ENCODE results near the gene NCEH1.

The NCEH1 gene

GRCh38 chr3:172687501-172687900, 23.4 kb downstream of the NCEH1 start:
- no peak for TF ChIP-seq EZH2phosphoT487 (IDR thresholded peaks at IDR 0.05; ENCODE audit: borderline replicate concordance)
- no peak for TF ChIP-seq CTCF (conservative IDR thresholded peaks at IDR 0.05; ENCODE audit: low read length)
- H2AFZ ChIP-seq (ENCODE audit: low read length), result no peak overlapping the region
- H3F3A ChIP-seq (ENCODE audit: low read depth), result no peaks in the 10 kb centered on the region
- H3K9ac ChIP-seq (ENCODE audit: low read depth, low read length, poor library complexity, severe bottlenecking), result no peak overlapping the region
- peaks cover 4% of the 10 kb centered on the region for H3K4me1 ChIP-seq (ENCODE audit: insufficient read depth, low read length, poor library complexity, severe bottlenecking)
- H3K4me3 ChIP-seq (ENCODE audit: low read length, poor library complexity, severe bottlenecking), result no peak overlapping the region
- H3K27me3 ChIP-seq (ENCODE audit: insufficient read depth, low read length, poor library complexity, severe bottlenecking), result no peaks in the 10 kb centered on the region
- no peaks in the 10 kb centered on the region for H3K9me2 ChIP-seq (replicated peaks; ENCODE audit: low read depth, low read length)
- H3K9me3 ChIP-seq (ENCODE audit: insufficient read depth, low read depth, low read length), result no peaks in the 10 kb centered on the region
- H3K79me2 ChIP-seq (ENCODE audit: insufficient read depth, low read length), result no peaks in the 10 kb centered on the region; the same call in 1 of the 2 replicates
- H4K20me1 ChIP-seq (ENCODE audit: insufficient read depth, low read length, poor library complexity, severe bottlenecking), result no peaks in the 10 kb centered on the region
- no peaks in the 10 kb centered on the region for H3K36me3 ChIP-seq (ENCODE audit: insufficient read depth, low read length)
- H3K4me2 ChIP-seq (ENCODE audit: low read depth, low read length, poor library complexity, severe bottlenecking), result no peak overlapping the region

GRCh38 chr3:172685331-172686214, 25.3 kb downstream of the NCEH1 start:
- TF ChIP-seq CTCF (conservative IDR thresholded peaks at IDR 0.05; ENCODE audit: low read length) (no peak), EZH2phosphoT487 (IDR thresholded peaks at IDR 0.05; ENCODE audit: borderline replicate concordance) (no peak)
- H4K20me1 ChIP-seq (ENCODE audit: insufficient read depth, low read length, poor library complexity, severe bottlenecking), result no peaks in the 10 kb centered on the region
- H3K4me3 ChIP-seq (ENCODE audit: low read length, poor library complexity, severe bottlenecking), result no peak overlapping the region
- no peaks in the 10 kb centered on the region for H3K4me1 ChIP-seq (ENCODE audit: insufficient read depth, low read length, poor library complexity, severe bottlenecking)
- H3K9me2 ChIP-seq (replicated peaks; ENCODE audit: low read depth, low read length), result no peaks in the 10 kb centered on the region
- no peaks in the 10 kb centered on the region for H3K27me3 ChIP-seq (ENCODE audit: insufficient read depth, low read length, poor library complexity, severe bottlenecking)
- H3K9ac ChIP-seq (ENCODE audit: low read depth, low read length, poor library complexity, severe bottlenecking), result no peak overlapping the region
- H2AFZ ChIP-seq (ENCODE audit: low read length), result no peak overlapping the region
- H3K36me3 ChIP-seq (ENCODE audit: insufficient read depth, low read length), result no peaks in the 10 kb centered on the region
- 0 out of 2 replicates have a peak, but pooled peaks cover 4% of the 10 kb centered on the region for H3K79me2 ChIP-seq (ENCODE audit: insufficient read depth, low read length)
- H3K9me3 ChIP-seq (ENCODE audit: insufficient read depth, low read depth, low read length), result no peaks in the 10 kb centered on the region
- H3F3A ChIP-seq (ENCODE audit: low read depth), result no peaks in the 10 kb centered on the region
- no peak overlapping the region for H3K4me2 ChIP-seq (ENCODE audit: low read depth, low read length, poor library complexity, severe bottlenecking)

GRCh38 chr3:172680684-172681083, 30.2 kb downstream of the NCEH1 start:
- Histone ChIP-seq H3K4me2 (ENCODE audit: low read depth, low read length, poor library complexity, severe bottlenecking) (no peak overlapping the region), H3K79me2 (ENCODE audit: insufficient read depth, low read length) (0 out of 2 replicates have a peak, but pooled peaks cover 8% of the 10 kb centered on the region), H3F3A (ENCODE audit: low read depth) (no peaks in the 10 kb centered on the region), H3K27me3 (ENCODE audit: insufficient read depth, low read length, poor library complexity, severe bottlenecking) (no peaks in the 10 kb centered on the region), H3K9me2 (replicated peaks; ENCODE audit: low read depth, low read length) (no peaks in the 10 kb centered on the region), H3K36me3 (ENCODE audit: insufficient read depth, low read length) (no peaks in the 10 kb centered on the region), H3K9me3 (ENCODE audit: insufficient read depth, low read depth, low read length) (no peaks in the 10 kb centered on the region), H2AFZ (ENCODE audit: low read length) (no peak overlapping the region), H3K4me3 (ENCODE audit: low read length, poor library complexity, severe bottlenecking) (no peak overlapping the region), H3K4me1 (ENCODE audit: insufficient read depth, low read length, poor library complexity, severe bottlenecking) (peaks cover 4% of the 10 kb centered on the region), H3K9ac (ENCODE audit: low read depth, low read length, poor library complexity, severe bottlenecking) (no peak overlapping the region), H4K20me1 (ENCODE audit: insufficient read depth, low read length, poor library complexity, severe bottlenecking) (no peaks in the 10 kb centered on the region)
- no peak for TF ChIP-seq CTCF (conservative IDR thresholded peaks at IDR 0.05; ENCODE audit: low read length)
- no peak for TF ChIP-seq EZH2phosphoT487 (IDR thresholded peaks at IDR 0.05; ENCODE audit: borderline replicate concordance)
